ENCODE results near the gene SLC27A3. TPM values are rescaled to one million over a fixed set of nuclear protein-coding genes. Genes with fewer than 3 reads are reported as not detected.
"Not testable (repeated sequence)": the region's sequence is repeated elsewhere in the genome, so short reads cannot be mapped to it uniquely, and the experiment has no call there.

Gene SLC27A3
- total RNA-seq, 2 experiments from 2014 or later = 5.9 to 9.3 TPM

DNA sequence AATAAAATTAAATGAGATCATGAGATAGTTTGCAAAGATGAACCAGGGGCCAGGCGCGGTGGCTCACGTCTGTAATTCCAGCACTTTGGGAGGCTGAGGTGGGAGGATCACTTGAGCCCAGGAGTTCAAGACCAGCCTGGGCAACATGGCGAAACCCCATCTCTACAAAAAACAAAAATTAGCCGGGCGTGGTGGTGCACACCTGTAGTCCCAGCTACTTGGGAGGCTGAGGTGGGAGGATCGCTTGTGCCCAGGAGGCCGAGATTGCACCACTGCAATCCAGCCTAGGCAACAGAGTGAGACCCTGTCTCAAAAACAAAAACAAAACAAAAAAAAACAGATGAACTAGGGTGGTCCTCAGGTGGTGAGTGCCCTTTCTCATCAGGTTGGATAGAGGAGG lies 7.4 kb downstream of the SLC27A3 start:
- POLR2A ChIA-PET; ATAC-seq; H3K9me3 Mint-ChIP-seq (ENCODE audit: low read depth); H3K27me3 Mint-ChIP-seq; H3K36me3 Mint-ChIP-seq (ENCODE audit: low read depth); DNase-seq: not testable (repeated sequence)
- Mint-ChIP-seq H3K4me3 (peak overlapping the region; percentile 90), H3K27ac (peak overlapping the region; percentile 97), H3K4me1 (peaks cover 12% of the 10 kb centered on the region)
- CTCF ChIA-PET = interaction anchor here (0.6 to 1.0 kb wide), 3 partner anchors 98 to 272 kb away, joined by 3 to 4 read pairs (median 3); no protein-coding TSS in a partner anchor
- intact Hi-C loops (cut with DNase I, micrococcal nuclease) = loop anchor here in 1 of 2 experiments (1.0 to 2.0 kb wide), 11 partner anchors 23 to 438 kb away; partner anchors contain the start of genes CHTOP, CRTC2, ILF2 and JTB

DNA sequence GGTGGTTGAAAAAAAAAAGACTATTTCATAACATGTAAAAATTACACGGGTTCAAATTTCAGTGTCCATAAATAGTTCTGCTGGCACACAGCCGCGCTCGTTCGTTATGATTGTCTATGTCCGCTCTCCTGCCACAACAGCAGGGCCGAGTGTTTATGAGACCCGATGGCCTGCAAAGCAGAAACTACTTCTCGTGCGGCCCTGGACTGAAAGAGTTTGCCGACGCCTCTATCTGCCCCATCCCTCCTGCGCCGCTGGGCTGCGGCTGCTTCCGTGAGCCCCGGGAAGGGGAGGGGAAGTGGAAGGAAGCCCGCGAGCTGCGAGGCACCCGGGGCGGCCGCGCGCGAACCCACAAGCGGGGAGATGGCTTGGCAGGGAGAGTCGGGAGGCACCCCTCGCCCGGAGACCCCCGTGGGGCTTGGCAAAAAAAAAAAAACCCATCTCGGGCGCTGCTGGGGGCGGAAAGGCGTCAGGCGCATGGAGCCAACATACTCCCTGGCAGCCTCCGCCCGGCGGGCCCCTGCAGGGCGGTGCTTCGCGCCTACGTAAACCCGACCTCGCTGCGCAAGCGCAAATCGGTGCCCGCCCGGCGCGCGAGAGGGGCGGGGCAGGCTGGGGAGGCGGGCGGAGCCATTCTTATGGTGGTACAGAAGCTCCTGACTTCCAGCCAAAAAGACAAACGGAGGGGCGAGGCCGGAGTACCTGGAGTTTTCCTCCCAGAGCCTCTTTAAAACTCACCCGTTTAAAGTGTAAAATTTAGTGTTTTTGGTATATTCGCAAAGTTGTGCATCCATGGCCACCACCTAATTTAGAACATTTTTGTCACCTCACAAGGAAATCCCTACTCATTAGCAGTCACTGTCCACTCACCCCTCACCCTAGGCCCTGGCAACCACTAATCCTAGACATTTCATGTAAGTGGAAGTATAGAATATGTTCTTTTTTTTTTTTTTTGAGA lies 8.3 kb downstream of the SLC27A3 start:
- H3K36me3 Mint-ChIP-seq (ENCODE audit: low read depth) = no peaks in the 10 kb centered on the region
- no peaks in the 10 kb centered on the region for H3K9me3 Mint-ChIP-seq (ENCODE audit: low read depth)
- H3K27me3 Mint-ChIP-seq = no peaks in the 10 kb centered on the region
- H3K4me1 Mint-ChIP-seq = peaks cover 12% of the 10 kb centered on the region
- POLR2A ChIA-PET = interaction anchor here (0.6 to 1.0 kb wide), 3 partner anchors 49 to 138 kb away, joined by 3 to 7 read pairs (median 4); no protein-coding TSS in a partner anchor
- peak overlapping the region; percentile 97 for H3K27ac Mint-ChIP-seq
- peak; percentile 96 for ATAC-seq
- CTCF ChIA-PET = interaction anchor here (0.6 to 1.0 kb wide), 8 partner anchors 15 to 438 kb away, joined by 3 to 6 read pairs (median 3); partner anchors contain the start of genes GATAD2B, JTB and RPS27
- peak; percentile 95 for DNase-seq
- intact Hi-C loops (cut with DNase I, micrococcal nuclease) = loop anchor here in 1 of 2 experiments (1.0 to 2.0 kb wide), 11 partner anchors 22 to 437 kb away; partner anchors contain the start of genes CHTOP, CRTC2, ILF2 and JTB
- H3K4me3 Mint-ChIP-seq = peak overlapping the region; percentile 90

DNA sequence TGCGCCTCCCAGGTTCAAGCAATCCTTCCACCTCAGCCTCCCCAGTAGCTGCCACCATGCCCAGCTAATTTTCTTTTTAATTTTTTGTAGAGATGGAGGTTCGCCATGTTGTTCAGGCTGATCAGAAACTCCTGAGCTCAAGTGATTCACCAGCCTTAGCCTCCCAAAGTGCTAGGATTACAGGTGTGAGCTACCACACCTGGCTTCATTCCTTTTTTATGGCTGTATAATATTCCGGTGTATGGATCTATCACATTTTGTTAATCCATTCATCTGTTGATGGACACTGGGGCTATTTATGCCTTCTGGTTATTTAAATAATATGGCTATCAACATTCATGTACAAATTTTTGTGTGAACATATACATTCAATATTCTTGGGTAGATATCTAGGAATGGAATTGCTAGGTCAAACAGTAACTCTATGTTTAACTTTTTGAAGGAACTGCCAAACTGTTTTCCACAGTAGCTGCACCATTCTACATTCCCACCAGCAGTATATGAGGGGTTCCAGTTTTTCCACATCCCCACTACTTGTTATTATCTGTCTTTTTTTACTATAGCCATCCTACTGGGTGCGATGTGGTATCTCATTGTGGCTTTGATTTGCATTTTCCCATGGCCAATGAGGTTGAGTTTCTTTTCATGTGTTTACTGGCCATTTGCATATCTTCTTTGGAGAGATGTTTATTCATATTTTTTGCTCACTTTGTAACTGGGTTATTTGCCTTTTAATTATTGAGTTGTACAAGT lies 11.0 kb downstream of the SLC27A3 start:
- CTCF ChIA-PET = interaction anchor here (0.5 to 0.9 kb wide), 2 partner anchors 11 to 612 kb away, joined by 3 read pairs; no protein-coding TSS in a partner anchor
- DNase-seq (no peak), ATAC-seq (no peak)
- peaks cover 31% of the 10 kb centered on the region for H3K4me1 Mint-ChIP-seq
- intact Hi-C loops (cut with DNase I, micrococcal nuclease) = no loop called here
- H3K4me3 Mint-ChIP-seq = no peak overlapping the region
- POLR2A ChIA-PET = no interaction called here
- H3K36me3 Mint-ChIP-seq (ENCODE audit: low read depth) = no peaks in the 10 kb centered on the region
- H3K9me3 Mint-ChIP-seq (ENCODE audit: low read depth) = no peaks in the 10 kb centered on the region
- peaks cover 3% of the 10 kb centered on the region for H3K27me3 Mint-ChIP-seq
- no peak overlapping the region for H3K27ac Mint-ChIP-seq

DNA sequence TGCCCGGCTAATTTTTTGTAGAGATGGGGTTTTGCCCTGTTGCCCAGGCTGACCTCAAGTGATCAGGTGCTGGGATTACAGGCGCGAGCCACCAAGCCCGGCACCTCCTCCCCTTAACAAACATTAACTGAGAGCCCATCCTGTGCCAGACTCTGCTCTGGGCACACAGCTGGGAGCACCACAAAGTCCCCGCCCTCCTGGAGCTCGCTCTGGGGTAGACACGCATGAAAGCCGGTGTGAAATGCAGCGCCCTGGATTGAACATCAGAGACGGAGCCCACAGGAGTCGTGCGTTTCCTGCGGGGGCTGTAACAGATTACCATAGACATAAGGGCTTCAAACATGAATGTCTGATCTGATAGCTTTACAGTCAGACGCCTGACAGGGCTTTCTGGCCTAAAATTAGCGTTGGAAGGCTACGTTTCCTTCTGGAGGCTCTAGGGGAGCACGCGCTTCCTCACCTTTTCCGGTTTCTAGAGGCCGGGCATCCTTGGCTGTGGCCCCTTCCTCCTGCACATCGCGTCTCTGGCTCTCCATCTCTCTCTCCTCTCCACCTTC lies 14.3 kb downstream of the SLC27A3 start:
- no peaks in the 10 kb centered on the region for H3K9me3 Mint-ChIP-seq (ENCODE audit: low read depth)
- H3K27ac Mint-ChIP-seq = peak overlapping the region; percentile 71
- CTCF ChIA-PET = interaction anchor here (0.6 to 1.8 kb wide), 6 partner anchors 9 to 858 kb away, joined by 3 to 4 read pairs (median 3); no protein-coding TSS in a partner anchor
- peak; percentile 34 for DNase-seq
- H3K36me3 Mint-ChIP-seq (ENCODE audit: low read depth) = no peaks in the 10 kb centered on the region
- H3K4me3 Mint-ChIP-seq = no peak overlapping the region
- POLR2A ChIA-PET = no interaction called here
- ATAC-seq = no peak
- H3K4me1 Mint-ChIP-seq = peaks cover 25% of the 10 kb centered on the region
- H3K27me3 Mint-ChIP-seq = peaks cover 3% of the 10 kb centered on the region
- intact Hi-C loops (cut with DNase I, micrococcal nuclease) = no loop called here

DNA sequence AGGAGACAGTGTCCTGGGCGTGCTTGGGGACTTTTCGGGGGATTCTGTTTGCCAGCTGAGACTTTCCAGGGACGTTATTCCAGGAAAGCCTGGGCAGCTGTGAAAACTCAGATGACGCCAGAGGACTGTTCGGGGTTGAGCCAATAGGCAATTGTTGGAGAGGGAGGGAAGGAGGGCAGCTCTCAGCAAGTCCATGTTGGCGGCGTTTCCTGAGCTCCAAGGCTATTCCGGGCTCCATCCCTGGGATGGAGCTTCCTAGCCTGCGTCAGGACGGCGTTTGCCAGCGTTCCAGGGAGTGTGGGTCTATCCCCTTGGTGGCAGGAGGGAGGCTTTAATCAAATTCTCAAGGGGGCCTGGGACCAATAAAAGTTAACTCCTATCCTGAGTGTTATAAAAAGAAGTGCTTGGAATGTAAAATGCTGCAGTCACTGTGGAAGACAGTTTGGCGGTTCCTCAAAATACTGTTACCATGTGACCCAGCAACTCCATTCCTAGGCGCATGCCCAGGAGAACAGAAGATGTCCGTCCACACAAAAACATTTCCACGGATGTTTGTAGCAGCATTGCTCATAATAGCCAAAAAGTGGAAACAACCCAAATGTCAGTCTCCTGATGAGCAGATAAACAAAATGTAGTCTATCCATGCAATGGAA lies 15.2 kb downstream of the SLC27A3 start:
- intact Hi-C loops (cut with DNase I, micrococcal nuclease) = no loop called here

DNA sequence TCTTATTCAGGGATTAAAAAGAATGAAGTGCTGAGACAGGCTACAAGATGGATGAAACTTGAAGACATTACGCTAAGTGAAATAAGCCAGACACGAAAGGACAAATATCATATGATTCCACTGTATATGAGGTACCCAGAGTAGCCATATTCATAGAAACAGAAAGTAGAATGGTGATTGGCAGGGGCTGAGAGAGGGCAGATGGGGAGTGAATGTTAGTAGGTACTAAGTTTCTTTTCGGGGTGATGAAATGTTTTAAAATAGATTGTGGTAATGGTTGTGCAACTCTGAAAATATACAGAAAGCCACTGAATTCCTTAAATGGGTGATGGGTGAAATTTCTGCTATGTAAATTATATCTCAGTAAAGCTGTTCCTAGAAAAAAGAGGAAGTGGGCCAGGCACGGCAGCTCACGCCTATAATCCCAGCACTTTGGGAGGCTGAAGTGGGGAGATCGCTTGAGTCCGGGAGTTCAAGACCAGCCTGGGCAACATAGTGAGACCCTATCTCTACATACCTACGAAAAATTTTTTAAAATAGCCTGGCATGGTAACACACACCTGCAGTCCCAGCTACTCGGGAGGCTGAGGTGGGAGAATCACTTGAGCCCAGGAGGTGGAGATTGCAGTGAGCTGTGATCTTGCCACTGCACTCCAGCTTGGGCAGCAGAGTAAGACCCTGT lies 15.9 kb downstream of the SLC27A3 start:
- DNase-seq (peak; percentile 55), ATAC-seq (peak; percentile 94)
- no peaks in the 10 kb centered on the region for H3K9me3 Mint-ChIP-seq (ENCODE audit: low read depth)
- H3K4me3 Mint-ChIP-seq = peak overlapping the region; percentile 1
- H3K36me3 Mint-ChIP-seq (ENCODE audit: low read depth) = no peaks in the 10 kb centered on the region
- H3K4me1 Mint-ChIP-seq = peaks cover 25% of the 10 kb centered on the region
- H3K27me3 Mint-ChIP-seq = peaks cover 3% of the 10 kb centered on the region
- CTCF ChIA-PET = interaction anchor here (0.6 to 2.1 kb wide), 6 partner anchors 13 to 196 kb away, joined by 3 to 9 read pairs (median 4); partner anchors contain the start of gene RAB13
- intact Hi-C loops (cut with DNase I, micrococcal nuclease) = no loop called here
- POLR2A ChIA-PET = interaction anchor here (0.6 to 1.6 kb wide), 2 partner anchors 150 to 199 kb away, joined by 3 to 7 read pairs; partner anchors contain the start of gene RPS27
- H3K27ac Mint-ChIP-seq = peak overlapping the region; percentile 71

More for the DNA sequence above, 15.2 kb downstream of the SLC27A3 start:
- no peaks in the 10 kb centered on the region for H3K9me3 Mint-ChIP-seq (ENCODE audit: low read depth)
- ATAC-seq = peak; percentile 6
- peaks cover 25% of the 10 kb centered on the region for H3K4me1 Mint-ChIP-seq
- ChIA-PET POLR2A (interaction anchor here (1.6 kb wide), 1 partner anchor 200 kb away, joined by 7 read pairs; the partner anchor contains the start of gene RPS27), CTCF (interaction anchor here (0.6 to 1.8 kb wide), 9 partner anchors 8 to 859 kb away, joined by 3 to 5 read pairs (median 3); no protein-coding TSS in a partner anchor)
- H3K36me3 Mint-ChIP-seq (ENCODE audit: low read depth) = no peaks in the 10 kb centered on the region
- peak overlapping the region; percentile 71 for H3K27ac Mint-ChIP-seq
- peaks cover 3% of the 10 kb centered on the region for H3K27me3 Mint-ChIP-seq
- H3K4me3 Mint-ChIP-seq = peak overlapping the region; percentile 1
- DNase-seq = no peak

DNA sequence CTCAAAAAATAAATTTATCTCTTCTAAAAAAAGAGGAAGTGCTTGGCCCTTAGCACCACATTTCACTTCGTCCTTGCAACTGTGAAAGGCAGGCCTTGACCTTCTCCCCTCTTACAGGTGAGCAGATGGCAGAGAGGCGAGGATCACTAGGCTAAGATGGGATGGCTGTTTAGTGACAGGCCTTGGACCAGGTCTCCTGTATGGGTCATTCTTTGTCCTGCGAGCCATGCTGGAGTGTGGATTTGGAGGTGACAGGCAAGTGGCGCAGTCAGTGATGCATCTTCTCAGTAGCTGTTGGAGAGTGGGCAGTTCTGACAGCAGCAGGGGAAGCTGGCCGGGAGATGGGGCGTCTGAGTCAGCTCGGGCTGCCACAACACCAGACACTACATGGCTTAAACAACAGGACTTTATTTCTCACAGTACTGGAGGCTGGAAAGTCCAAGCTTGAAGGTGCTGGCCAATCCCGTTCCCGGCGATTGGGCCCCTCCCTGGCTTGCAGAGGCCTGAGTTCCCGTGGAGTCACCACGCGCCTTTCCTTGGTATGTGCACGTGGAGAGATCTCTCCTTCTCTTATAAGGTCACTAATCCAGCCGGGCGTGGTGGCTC lies 16.5 kb downstream of the SLC27A3 start:
- DNase-seq = peak; percentile 61
- POLR2A ChIA-PET = interaction anchor here (0.6 to 1.6 kb wide), 4 partner anchors 149 to 693 kb away, joined by 3 to 7 read pairs (median 3); partner anchors contain the start of genes JTB and RPS27
- Mint-ChIP-seq H3K27ac (peak overlapping the region; percentile 53), H3K36me3 (ENCODE audit: low read depth) (no peaks in the 10 kb centered on the region), H3K4me3 (no peak overlapping the region), H3K27me3 (peaks cover 3% of the 10 kb centered on the region), H3K9me3 (ENCODE audit: low read depth) (no peaks in the 10 kb centered on the region), H3K4me1 (peaks cover 25% of the 10 kb centered on the region)
- peak; percentile 67 for ATAC-seq
- intact Hi-C loops (cut with DNase I, micrococcal nuclease) = no loop called here
- CTCF ChIA-PET = interaction anchor here (0.6 to 2.1 kb wide), 4 partner anchors 13 to 256 kb away, joined by 4 to 9 read pairs (median 4); partner anchors contain the start of genes RAB13 and S100A6

DNA sequence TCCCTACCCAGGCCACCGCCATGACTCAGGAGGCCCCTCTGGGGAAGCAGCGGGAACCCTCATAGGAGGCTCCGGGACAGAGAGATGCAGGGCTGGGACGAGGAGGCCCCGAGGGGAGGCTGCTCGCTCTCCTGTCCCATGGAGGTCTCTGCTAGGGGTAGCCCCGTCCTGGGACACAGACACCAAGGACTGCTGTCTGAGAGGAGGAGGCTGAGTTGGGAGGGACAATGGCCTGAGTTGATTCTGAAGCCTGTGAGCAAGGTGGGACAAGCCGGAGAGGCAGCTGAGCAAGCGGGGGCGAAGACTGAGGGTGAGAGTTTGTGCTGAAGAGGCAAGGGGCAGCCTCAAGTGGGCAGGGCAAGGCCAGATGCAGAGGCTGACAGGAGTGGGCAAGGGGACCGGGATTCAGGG lies 17.4 kb downstream of the SLC27A3 start:
- H3K4me3 Mint-ChIP-seq = no peak overlapping the region
- H3K9me3 Mint-ChIP-seq (ENCODE audit: low read depth) = no peaks in the 10 kb centered on the region
- POLR2A ChIA-PET = no interaction called here
- no peak for DNase-seq
- H3K27me3 Mint-ChIP-seq = peaks cover 3% of the 10 kb centered on the region
- intact Hi-C loops (cut with DNase I, micrococcal nuclease) = no loop called here
- CTCF ChIA-PET = interaction anchor here (0.6 to 2.1 kb wide), 3 partner anchors 129 to 257 kb away, joined by 4 to 9 read pairs (median 4); partner anchors contain the start of genes RAB13 and S100A6
- no peak for ATAC-seq
- H3K4me1 Mint-ChIP-seq = peaks cover 25% of the 10 kb centered on the region
- H3K27ac Mint-ChIP-seq = no peak overlapping the region
- no peaks in the 10 kb centered on the region for H3K36me3 Mint-ChIP-seq (ENCODE audit: low read depth)

DNA sequence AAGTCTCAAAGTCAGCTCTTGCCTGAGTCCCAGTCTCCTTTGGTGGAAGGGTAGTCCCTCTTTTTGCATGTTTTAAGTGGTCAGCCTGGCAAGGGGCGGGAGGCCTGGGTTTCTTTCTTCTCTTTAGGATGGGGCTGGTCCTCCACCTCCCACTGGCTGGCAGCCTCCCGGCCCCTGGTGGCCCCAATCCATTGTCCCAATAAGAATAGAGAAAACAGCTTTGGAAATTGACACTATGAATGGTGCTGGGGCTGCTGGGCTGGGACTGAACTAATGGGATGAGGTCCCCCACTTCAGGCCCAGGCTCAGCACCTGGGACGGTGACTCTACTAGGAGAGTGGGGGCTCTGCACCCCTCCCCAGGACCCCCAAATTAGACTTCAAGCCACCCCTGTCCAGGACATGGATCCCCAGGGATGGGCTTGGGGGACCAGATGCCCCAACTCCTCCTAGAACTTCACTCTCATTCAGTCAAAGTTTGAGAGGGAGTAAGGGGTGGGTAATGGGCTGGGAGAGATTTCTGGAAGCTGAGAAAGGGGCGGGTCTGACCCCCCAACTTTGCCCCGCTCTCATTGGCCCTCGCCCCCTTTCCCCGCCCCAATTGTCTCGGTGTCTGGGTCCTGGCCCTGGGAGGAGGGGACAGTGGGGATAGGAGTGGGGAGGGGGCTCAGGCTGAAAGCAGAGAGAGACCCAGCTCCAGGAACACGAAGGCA lies 18.2 kb downstream of the SLC27A3 start:
- ATAC-seq (no peak), DNase-seq (no peak)
- H3K4me1 Mint-ChIP-seq = peaks cover 25% of the 10 kb centered on the region
- H3K36me3 Mint-ChIP-seq (ENCODE audit: low read depth) = no peaks in the 10 kb centered on the region
- intact Hi-C loops (cut with DNase I, micrococcal nuclease) = no loop called here
- ChIA-PET CTCF (interaction anchor here (1.7 kb wide), 2 partner anchors 128 to 194 kb away, joined by 4 to 5 read pairs; no protein-coding TSS in a partner anchor), POLR2A (no interaction called here)
- H3K4me3 Mint-ChIP-seq = no peak overlapping the region
- no peak overlapping the region for H3K27ac Mint-ChIP-seq
- peaks cover 3% of the 10 kb centered on the region for H3K27me3 Mint-ChIP-seq
- H3K9me3 Mint-ChIP-seq (ENCODE audit: low read depth) = no peaks in the 10 kb centered on the region

Measured in activated CD4-positive, alpha-beta T cell treated with anti-CD3 and anti-CD28 coated beads for 36 hours (primary cell).